ENCODE measurements around the gene DIAPH3.

DIAPH3 gene

GRCh38 chr13:59951011-59951410 is 212.7 kb downstream of the DIAPH3 start:
- no peak for DNase-seq (ENCODE audit: low spot score)

DNA sequence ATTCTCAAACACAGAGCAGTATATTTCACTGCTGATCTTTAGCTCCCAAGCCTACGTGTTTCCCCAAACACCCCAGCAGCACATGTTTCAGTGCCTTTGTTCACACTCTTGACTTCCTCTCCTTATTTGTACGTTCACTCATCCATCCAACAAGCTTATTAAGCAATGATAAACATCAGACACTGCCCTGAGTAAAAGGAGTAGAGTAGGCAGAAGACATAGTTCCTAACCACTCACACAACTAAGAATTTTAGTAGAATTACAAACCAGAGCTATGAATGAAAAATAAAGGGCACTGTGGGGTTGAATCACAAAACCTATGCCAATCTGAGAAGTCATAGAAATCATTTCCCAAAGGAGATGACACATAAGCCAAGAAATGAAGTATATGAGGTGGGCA is 213.5 kb downstream of the DIAPH3 start:
- DNase-seq (ENCODE audit: low spot score) = peak; percentile 5

DNA sequence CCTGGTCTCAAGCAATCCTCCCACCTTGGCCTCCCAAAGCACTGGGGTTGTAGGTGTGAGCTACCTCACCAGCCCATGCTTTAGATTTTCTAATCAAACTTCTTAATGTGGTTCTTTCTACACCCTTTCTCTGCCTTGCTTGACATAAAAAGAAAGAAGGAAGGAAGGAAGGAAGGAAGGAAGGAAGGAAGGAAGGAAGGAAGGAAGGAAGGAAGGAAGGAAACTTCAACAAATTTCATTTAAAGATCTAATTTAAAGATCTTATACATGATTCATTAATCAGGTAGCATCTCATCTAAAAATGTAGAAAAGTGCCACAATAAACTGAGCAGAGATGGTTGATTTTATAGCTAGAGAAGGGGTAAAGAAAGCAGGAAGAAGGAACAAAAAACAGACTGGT is 215.0 kb downstream of the DIAPH3 start:
- DNase-seq (ENCODE audit: low spot score) = no peak

GRCh38 chr13:59946944-59947343 is 216.8 kb downstream of the DIAPH3 start:
- peak; percentile 21 for DNase-seq (ENCODE audit: low spot score)

- no peak for DNase-seq (ENCODE audit: low spot score)
Measured at GRCh38 chr13:59931621-59932020, 232.1 kb downstream of the DIAPH3 start.

DNA sequence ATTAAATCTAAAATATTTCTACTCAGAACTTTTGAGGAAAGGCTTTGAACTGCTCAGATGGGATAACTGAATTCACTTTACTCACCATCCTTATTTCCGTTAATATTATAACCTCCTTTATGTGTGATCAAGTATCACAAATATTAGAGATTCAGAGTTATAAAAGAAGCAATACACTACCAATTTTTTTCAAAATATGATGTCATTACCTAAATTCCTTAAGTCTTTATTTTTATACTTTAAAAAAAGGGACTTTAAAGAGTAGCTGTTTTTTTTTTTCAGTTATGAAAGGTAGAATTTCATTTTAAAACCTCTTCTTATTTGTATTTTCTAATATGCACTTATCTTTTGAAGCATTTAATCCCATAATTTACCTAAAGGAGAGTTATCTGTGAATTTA is 239.5 kb downstream of the DIAPH3 start:
- DNase-seq (ENCODE audit: low spot score) = no peak

DNA sequence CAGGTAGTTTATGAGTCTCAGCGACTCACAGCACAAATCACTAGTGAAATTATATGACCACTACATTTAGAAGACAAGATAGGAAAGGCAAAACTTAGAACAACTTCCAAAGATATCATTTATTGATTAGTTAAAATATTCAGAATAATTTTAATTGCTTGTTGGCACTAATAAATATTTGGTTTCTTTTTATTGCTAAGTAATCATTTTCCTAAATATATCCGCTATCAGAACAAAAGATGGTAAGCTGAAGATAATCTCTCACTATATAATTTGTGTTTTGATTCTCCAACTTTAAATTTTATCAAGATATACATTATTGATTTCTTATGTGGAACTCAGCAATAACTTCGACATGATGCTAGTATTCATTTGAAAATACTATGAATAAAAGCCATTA is 248.5 kb downstream of the DIAPH3 start:
- DNase-seq (ENCODE audit: low spot score) = no peak

GRCh38 chr13:59914556-59914955 is 249.2 kb downstream of the DIAPH3 start:
- peak; percentile 11 for DNase-seq (ENCODE audit: low spot score)

DNA sequence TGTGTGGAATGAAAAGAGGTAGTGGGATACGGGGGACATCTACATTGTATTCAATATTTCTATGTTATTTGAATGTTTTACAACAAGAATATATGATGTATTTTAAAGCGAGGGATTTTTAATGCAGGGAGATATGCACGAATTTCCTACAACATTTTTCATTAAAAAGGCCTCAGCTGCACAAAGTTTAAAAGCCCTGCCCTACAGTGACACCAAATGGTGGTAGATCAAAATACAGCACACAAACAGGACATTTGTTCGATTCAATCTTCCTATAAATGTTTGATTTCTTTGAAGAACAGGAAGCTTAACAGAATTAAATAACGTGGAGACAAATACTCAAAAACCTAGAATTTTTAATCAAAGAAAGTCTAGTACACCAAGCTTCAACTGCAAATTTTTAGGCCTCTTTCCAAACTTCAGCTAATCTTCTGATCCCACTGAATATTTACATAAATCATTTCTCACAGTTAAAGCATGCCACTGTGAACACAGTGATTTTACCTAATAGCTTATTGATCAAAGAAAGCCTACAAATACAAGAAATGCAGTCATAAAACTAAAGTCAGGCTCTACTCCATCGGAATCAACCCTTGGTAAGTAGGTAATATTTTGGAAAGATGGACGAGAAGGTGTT is 257.2 kb downstream of the DIAPH3 start:
- peak; percentile 38 for DNase-seq (ENCODE audit: low spot score)

DNA sequence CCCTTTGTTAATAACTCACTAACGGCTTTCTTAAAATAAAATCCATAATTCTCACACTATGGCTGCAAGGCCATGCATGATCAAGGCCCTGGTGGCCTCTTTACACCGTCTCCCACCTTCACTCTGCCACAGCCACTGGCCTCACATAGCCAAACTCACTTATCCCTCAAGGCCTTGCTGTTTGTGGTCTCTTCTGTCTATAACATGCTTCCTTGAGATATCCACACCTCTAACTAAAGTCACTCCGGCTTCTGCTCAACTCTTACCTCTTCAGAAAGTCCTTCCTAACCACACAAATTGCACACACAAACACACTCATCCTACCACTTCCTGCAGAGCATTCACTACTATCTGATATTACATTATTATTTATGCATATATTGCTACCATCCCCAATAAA is 262.5 kb downstream of the DIAPH3 start:
- DNase-seq (ENCODE audit: low spot score) = no peak

GRCh38 chr13:59898066-59898465 is 265.7 kb downstream of the DIAPH3 start:
- DNase-seq (ENCODE audit: low spot score) = no peak

GRCh38 chr13:59893266-59893665 is 270.5 kb downstream of the DIAPH3 start:
- no peak for DNase-seq (ENCODE audit: low spot score)

- no peak for DNase-seq (ENCODE audit: low spot score)
Measured at GRCh38 chr13:59891053-59891452, 272.7 kb downstream of the DIAPH3 start.

GRCh38 chr13:59890054-59890453 is 273.7 kb downstream of the DIAPH3 start:
- peak; percentile 2 for DNase-seq (ENCODE audit: low spot score)

- no peak for DNase-seq (ENCODE audit: low spot score)
Measured at GRCh38 chr13:59888408-59888807, 275.3 kb downstream of the DIAPH3 start.

DNA sequence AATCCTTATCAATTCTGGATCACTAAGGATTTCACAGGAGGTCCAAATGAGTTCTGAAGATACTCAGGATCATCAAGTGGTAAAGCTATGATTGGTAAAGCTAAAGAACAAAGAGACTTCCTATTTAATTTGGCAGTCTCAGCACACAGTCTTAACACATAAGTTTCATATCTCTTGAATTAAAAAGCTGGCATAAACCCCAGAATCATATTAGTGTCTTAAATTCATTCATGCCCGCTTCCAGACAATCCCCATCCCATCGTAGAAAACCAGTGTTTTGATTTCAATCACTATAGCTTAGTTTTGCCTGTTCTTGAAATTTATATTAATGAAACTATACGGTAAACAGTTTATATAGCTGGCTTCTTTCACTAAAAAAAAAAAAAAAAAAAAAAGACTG is 278.7 kb downstream of the DIAPH3 start:
- no peak for DNase-seq (ENCODE audit: low spot score)

DNA sequence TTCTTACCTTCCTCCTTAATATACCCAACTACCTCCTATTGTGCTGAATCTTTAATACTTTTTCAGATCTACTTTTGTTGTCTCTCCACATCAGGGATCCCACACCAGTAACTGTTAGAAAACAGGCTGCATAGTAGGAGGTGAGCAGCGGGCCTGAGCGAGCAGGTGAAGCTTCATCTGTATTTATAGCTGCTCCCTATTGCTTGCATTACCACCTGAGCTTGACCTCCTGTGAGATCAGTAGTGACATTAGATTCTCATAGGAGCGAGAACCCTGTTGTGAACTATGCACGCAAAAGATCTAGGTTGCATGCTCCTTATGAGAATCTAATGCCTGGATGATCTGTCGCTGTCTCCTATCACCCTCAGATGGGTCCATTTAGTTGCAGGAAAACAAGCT is 279.8 kb downstream of the DIAPH3 start:
- no peak for DNase-seq (ENCODE audit: low spot score)

- no peak for DNase-seq (ENCODE audit: low spot score)
Measured at GRCh38 chr13:59880468-59880867, 283.3 kb downstream of the DIAPH3 start.

DNA sequence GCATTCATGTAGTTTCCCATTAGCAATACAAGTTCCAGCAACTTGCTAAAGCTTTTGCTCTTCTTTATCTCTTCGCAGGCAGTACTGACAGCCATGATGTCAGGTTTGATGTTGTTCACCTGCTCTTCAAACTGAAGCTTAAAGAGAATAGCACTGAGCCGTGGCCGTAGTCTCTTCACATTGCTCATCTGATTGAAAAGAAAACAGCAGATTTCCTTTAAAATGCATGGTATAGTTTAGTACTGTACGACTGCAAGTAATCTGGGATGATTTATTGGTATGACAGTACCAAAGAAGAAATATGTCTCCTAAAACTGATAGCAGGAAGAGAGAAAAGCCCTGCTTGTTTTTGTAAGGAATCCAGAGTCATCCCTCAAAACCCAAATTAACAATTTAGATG is 284.4 kb downstream of the DIAPH3 start:
- no peak for DNase-seq (ENCODE audit: low spot score)

GRCh38 chr13:59877933-59878332 is 285.8 kb downstream of the DIAPH3 start:
- peak; percentile 6 for DNase-seq (ENCODE audit: low spot score)

- no peak for DNase-seq (ENCODE audit: low spot score)
Measured at GRCh38 chr13:59874973-59875372, 288.8 kb downstream of the DIAPH3 start.

- no peak for DNase-seq (ENCODE audit: low spot score)
Measured at GRCh38 chr13:59873856-59874255, 289.9 kb downstream of the DIAPH3 start.

- no peak for DNase-seq (ENCODE audit: low spot score)
Measured at GRCh38 chr13:59873309-59873708, 290.4 kb downstream of the DIAPH3 start.

DNA sequence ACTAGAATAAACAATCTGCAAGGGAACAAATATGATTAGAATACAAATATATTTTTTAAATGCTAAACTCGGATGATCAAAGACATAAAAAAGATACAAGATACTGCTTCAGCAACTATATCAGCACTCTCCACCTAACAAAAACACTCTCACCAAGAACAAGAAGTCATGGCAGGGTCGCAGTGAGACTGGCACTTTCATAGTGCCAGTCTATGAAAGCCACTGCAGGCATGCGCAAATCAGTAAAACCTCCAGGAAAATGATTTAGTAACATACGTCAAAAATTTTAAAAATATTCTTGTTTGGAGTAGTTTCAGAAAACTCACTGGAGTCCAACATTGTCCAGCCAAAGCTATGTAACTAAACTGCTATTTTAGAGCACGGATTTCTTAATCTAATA is 295.9 kb downstream of the DIAPH3 start:
- DNase-seq (ENCODE audit: low spot score) = no peak

DNA sequence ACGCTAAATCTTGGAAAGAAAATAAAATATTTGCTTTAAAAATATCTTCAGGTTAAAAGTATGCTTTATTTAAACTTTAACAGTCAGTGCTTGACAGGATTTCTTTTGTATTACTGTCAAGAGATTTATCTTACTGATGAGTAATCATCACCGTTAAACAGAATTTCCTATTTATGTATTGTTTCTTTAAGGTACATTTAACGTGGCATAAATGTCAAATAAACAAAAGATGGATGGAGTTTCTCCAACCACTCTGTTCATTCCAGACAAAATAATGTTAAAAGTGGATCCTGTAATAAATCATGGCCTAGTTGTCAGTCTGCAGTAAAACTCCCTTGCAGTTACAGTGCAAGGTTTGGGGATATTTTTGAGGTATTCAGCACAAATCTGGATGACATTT is 298.3 kb downstream of the DIAPH3 start:
- no peak for DNase-seq (ENCODE audit: low spot score)

Data from AG08395 (cell line).